MM.1S (cell line): ENCODE data around the gene RPL3.

ENCODE experiments used
- DNase-seq: peaks from one replicate; pipeline ENCODE4 v3.0.0-alpha.2; 2015
- H2AFZ ChIP-seq: fragments of 300-600 bp; sonication (generic); 2 replicates; pipeline ENCODE4 v1.6.0; 2016; ENCODE audit warnings: antibody characterized with exemption, low read length
- H3F3A ChIP-seq: fragments of 300-600 bp; sonication (generic); 2 replicates; pipeline ENCODE4 v1.6.1; 2016; ENCODE audit warnings: mild to moderate bottlenecking, antibody characterized with exemption, low read length, moderate library complexity, mixed read lengths; ENCODE audit not compliant: insufficient read depth
- H3K27ac ChIP-seq: fragments of 300-600 bp; sonication (generic); 2 replicates; pipeline ENCODE4 v1.5.1; 2016; ENCODE audit warnings: mild to moderate bottlenecking, low read length
- H3K27me3 ChIP-seq: fragments of 300-600 bp; sonication (generic); replicated peaks from 2 replicates; pipeline ENCODE4 v1.6.0; 2016; ENCODE audit warnings: low read length; ENCODE audit not compliant: insufficient read depth
- H3K36me3 ChIP-seq: fragments of 300-600 bp; sonication (generic); replicated peaks from 2 replicates; pipeline ENCODE4 v1.6.1; 2016; ENCODE audit warnings: mild to moderate bottlenecking, low read length, mixed read lengths; ENCODE audit not compliant: insufficient read depth
- H3K4me1 ChIP-seq: fragments of 300-600 bp; sonication (generic); 2 replicates; pipeline ENCODE4 v1.6.1; 2016; ENCODE audit warnings: low read length, mixed read lengths
- H3K4me2 ChIP-seq: fragments of 300-600 bp; sonication (generic); 2 replicates; pipeline ENCODE4 v1.6.0; 2016; ENCODE audit warnings: low read depth, low read length
- H3K4me3 ChIP-seq: fragments of 300-600 bp; sonication (generic); 2 replicates; pipeline ENCODE4 v1.5.1; 2016; ENCODE audit warnings: low read length, mixed read lengths
- H3K79me2 ChIP-seq: fragments of 300-600 bp; sonication (generic); 2 replicates; pipeline ENCODE4 v1.6.1; 2016; ENCODE audit warnings: mixed run types, low read length, mixed read lengths
- H3K9ac ChIP-seq: fragments of 300-600 bp; sonication (generic); 2 replicates; pipeline ENCODE4 v1.6.1; 2016; ENCODE audit warnings: low read length, mixed read lengths
- H3K9me2 ChIP-seq: fragments of 300-600 bp; sonication (generic); replicated peaks from 2 replicates; pipeline ENCODE4 v1.6.1; 2016; ENCODE audit warnings: mild to moderate bottlenecking, low read length, mixed read lengths; ENCODE audit not compliant: insufficient read depth
- H3K9me3 ChIP-seq: fragments of 300-600 bp; sonication (generic); replicated peaks from 2 replicates; pipeline ENCODE4 v1.6.1; 2016; ENCODE audit warnings: mild to moderate bottlenecking, low read length, mixed read lengths; ENCODE audit not compliant: insufficient read depth
- H4K20me1 ChIP-seq: fragments of 300-600 bp; sonication (generic); 2 replicates; pipeline ENCODE4 v1.6.1; 2016; ENCODE audit warnings: mild to moderate bottlenecking, low read length, moderate library complexity, mixed read lengths; ENCODE audit not compliant: insufficient read depth
- CTCF ChIP-seq: fragments of 300-600 bp; sonication (generic); IDR thresholded peaks from 2 replicates; pipeline ENCODE4 v1.5.1; 2016; ENCODE audit warnings: antibody characterized with exemption, low read length, mixed read lengths
- EZH2 ChIP-seq: fragments of 300-600 bp; sonication (generic); optimal IDR thresholded peaks from 2 replicates; pipeline ENCODE3; 2017; ENCODE audit warnings: low read depth, mild to moderate bottlenecking, antibody characterized with exemption, low read length, mixed read lengths
- EZH2phosphoT487 ChIP-seq: fragments of 300-600 bp; sonication (generic); IDR thresholded peaks from 2 replicates; pipeline ENCODE4 v1.6.1; 2018; ENCODE audit warnings: antibody characterized with exemption, low read length

The RPL3 gene

GRCh38 chr22:39296535-39296934 is 22.9 kb downstream of the RPL3 start:
- TF ChIP-seq EZH2: no peak
- TF ChIP-seq CTCF: no peak
- no peak for TF ChIP-seq EZH2phosphoT487
- Histone ChIP-seq H3K4me1 (peaks cover 9% of the 10 kb centered on the region), H3F3A (no peaks in the 10 kb centered on the region), H3K9me2 (no peaks in the 10 kb centered on the region), H3K4me3 (no peak overlapping the region), H4K20me1 (no peaks in the 10 kb centered on the region), H3K9ac (no peak overlapping the region), H3K9me3 (no peaks in the 10 kb centered on the region), H3K36me3 (no peaks in the 10 kb centered on the region), H2AFZ (no peak overlapping the region), H3K79me2 (no peaks in the 10 kb centered on the region), H3K4me2 (no peak overlapping the region), H3K27ac (no peak overlapping the region), H3K27me3 (no peaks in the 10 kb centered on the region)
- peak; percentile 5 for DNase-seq

- Histone ChIP-seq H3K79me2 (no peaks in the 10 kb centered on the region), H3K9ac (no peak overlapping the region), H3K4me1 (peaks cover 9% of the 10 kb centered on the region), H3K27me3 (no peaks in the 10 kb centered on the region), H3K4me3 (no peak overlapping the region), H3K36me3 (no peaks in the 10 kb centered on the region), H3K9me3 (no peaks in the 10 kb centered on the region), H3F3A (no peaks in the 10 kb centered on the region), H4K20me1 (no peaks in the 10 kb centered on the region), H3K9me2 (no peaks in the 10 kb centered on the region), H3K4me2 (no peak overlapping the region), H3K27ac (no peak overlapping the region), H2AFZ (no peak overlapping the region)
- DNase-seq: no peak
- TF ChIP-seq EZH2phosphoT487 (no peak), EZH2 (no peak), CTCF (no peak)
Measured at GRCh38 chr22:39294571-39295468, 24.6 kb downstream of the RPL3 start.

GRCh38 chr22:39293766-39294368 is 25.6 kb downstream of the RPL3 start:
- Histone ChIP-seq H3K27me3 (no peaks in the 10 kb centered on the region), H3K27ac (no peak overlapping the region), H3K9me3 (no peaks in the 10 kb centered on the region), H4K20me1 (no peaks in the 10 kb centered on the region), H3K4me3 (no peak overlapping the region), H3K79me2 (no peaks in the 10 kb centered on the region), H3K4me1 (peaks cover 9% of the 10 kb centered on the region), H3K9ac (no peak overlapping the region), H2AFZ (no peak overlapping the region), H3K9me2 (no peaks in the 10 kb centered on the region), H3K4me2 (no peak overlapping the region), H3K36me3 (no peaks in the 10 kb centered on the region), H3F3A (no peaks in the 10 kb centered on the region)
- DNase-seq: no peak
- TF ChIP-seq EZH2phosphoT487: no peak
- TF ChIP-seq EZH2: no peak
- TF ChIP-seq CTCF: no peak
